H9 (cell line): Measurements from ENCODE around the gene WDR33. TPM values are rescaled to one million over a fixed set of nuclear protein-coding genes. Genes with fewer than 3 reads are reported as not detected.

Source experiments
- DNase-seq: peaks from one replicate; pipeline ENCODE4 v3.0.0-alpha.2; 2017
- H2AFZ ChIP-seq: one replicate; pipeline ENCODE4 v1.6.1; 2013; ENCODE audit warnings: mild to moderate bottlenecking, low read length, control low read depth, moderate library complexity
- H2AK5ac ChIP-seq: 2 replicates; pipeline ENCODE4 v1.6.1; 2013; ENCODE audit warnings: low read length, control low read depth, mixed read lengths; ENCODE audit not compliant: insufficient read length
- H2BK120ac ChIP-seq: one replicate; pipeline ENCODE4 v1.6.1; 2013; ENCODE audit warnings: low read depth, mild to moderate bottlenecking, low read length, control low read depth, inconsistent platforms; ENCODE audit not compliant: poor library complexity, severe bottlenecking
- H2BK12ac ChIP-seq: 2 replicates; pipeline ENCODE4 v1.6.1; 2013; ENCODE audit warnings: low read length, control low read depth, mixed read lengths, low read depth; ENCODE audit not compliant: insufficient read length
- H2BK15ac ChIP-seq: 2 replicates; pipeline ENCODE4 v1.6.1; 2013; ENCODE audit warnings: low read depth, low read length, control low read depth
- H2BK20ac ChIP-seq: one replicate; pipeline ENCODE4 v1.6.1; 2013; ENCODE audit warnings: low read depth, mild to moderate bottlenecking, low read length, control low read depth, inconsistent platforms; ENCODE audit not compliant: poor library complexity, severe bottlenecking
- H2BK5ac ChIP-seq: 2 replicates; pipeline ENCODE4 v1.6.1; 2013; ENCODE audit warnings: low read length, control low read depth, mixed read lengths; ENCODE audit not compliant: insufficient read length
- H3K14ac ChIP-seq: 2 replicates; pipeline ENCODE4 v1.6.1; 2013; ENCODE audit warnings: low read length, control low read depth; ENCODE audit not compliant: insufficient read depth
- H3K18ac ChIP-seq: 2 replicates; pipeline ENCODE4 v1.6.1; 2013; ENCODE audit warnings: low read depth, mild to moderate bottlenecking, mixed read lengths, low read length, control low read depth; ENCODE audit not compliant: insufficient read length
- H3K23ac ChIP-seq: 2 replicates; pipeline ENCODE4 v1.6.1; 2013; ENCODE audit warnings: low read length, control low read depth, mixed read lengths, low read depth; ENCODE audit not compliant: insufficient read length
- H3K23me2 ChIP-seq: 2 replicates; pipeline ENCODE4 v1.6.1; 2013; ENCODE audit warnings: low read depth, mild to moderate bottlenecking, mixed read lengths, low read length, control low read depth; ENCODE audit not compliant: insufficient read length, poor library complexity, severe bottlenecking
- H3K27ac ChIP-seq: 2 replicates; pipeline ENCODE4 v1.5.1; 2013; ENCODE audit warnings: low read length, control low read depth, mixed read lengths, low read depth; ENCODE audit not compliant: insufficient read length
- H3K27me3 ChIP-seq: 2 replicates; pipeline ENCODE4 v1.6.1; 2013; ENCODE audit warnings: low read length, control low read depth, inconsistent platforms; ENCODE audit not compliant: insufficient read depth
- H3K4ac ChIP-seq: 2 replicates; pipeline ENCODE4 v1.6.1; 2013; ENCODE audit warnings: low read depth, mild to moderate bottlenecking, control low read depth, inconsistent platforms, low read length, moderate library complexity
- H3K4me1 ChIP-seq: 2 replicates; pipeline ENCODE4 v1.6.1; 2013; ENCODE audit warnings: low read length, control low read depth, inconsistent platforms; ENCODE audit not compliant: insufficient read depth
- H3K4me2 ChIP-seq: 2 replicates; pipeline ENCODE4 v1.6.1; 2013; ENCODE audit warnings: low read length, control low read depth, mixed read lengths; ENCODE audit not compliant: insufficient read length, insufficient read depth
- H3K56ac ChIP-seq: 2 replicates; pipeline ENCODE4 v1.6.1; 2013; ENCODE audit warnings: low read depth, mild to moderate bottlenecking, mixed read lengths, low read length, control low read depth; ENCODE audit not compliant: insufficient read length
- H3K79me1 ChIP-seq: 2 replicates; pipeline ENCODE4 v1.6.1; 2013; ENCODE audit warnings: low read depth, mild to moderate bottlenecking, moderate library complexity, low read length, control low read depth, inconsistent platforms; ENCODE audit not compliant: insufficient read depth, poor library complexity, severe bottlenecking
- H3K79me2 ChIP-seq: 2 replicates; pipeline ENCODE4 v1.6.1; 2013; ENCODE audit warnings: low read length, control low read depth, inconsistent platforms; ENCODE audit not compliant: insufficient read depth
- H3K9ac ChIP-seq: 2 replicates; pipeline ENCODE4 v1.6.1; 2013; ENCODE audit warnings: low read length, control low read depth, mixed read lengths; ENCODE audit not compliant: insufficient read length; ENCODE audit errors: extremely low read depth
- H3K9me3 ChIP-seq: one replicate; pipeline ENCODE4 v1.6.1; 2013; ENCODE audit warnings: low read depth, low read length, inconsistent platforms; ENCODE audit not compliant: control insufficient read depth
- H3T11ph ChIP-seq: one replicate; pipeline ENCODE4 v1.6.1; 2013; ENCODE audit warnings: mild to moderate bottlenecking, low read length, control low read depth, inconsistent platforms
- H4K20me1 ChIP-seq: one replicate; pipeline ENCODE4 v1.6.1; 2013; ENCODE audit not compliant: control insufficient read depth, insufficient read length, insufficient read depth
- H4K5ac ChIP-seq: 2 replicates; pipeline ENCODE4 v1.6.1; 2013; ENCODE audit warnings: low read depth, mild to moderate bottlenecking, mixed read lengths, low read length, control low read depth; ENCODE audit not compliant: insufficient read length
- H4K8ac ChIP-seq: replicated peaks from 2 replicates; pipeline ENCODE4 v1.6.1; 2013; ENCODE audit warnings: low read length, control low read depth, mixed read lengths, low read depth; ENCODE audit not compliant: insufficient read length
- H4K91ac ChIP-seq: 2 replicates; pipeline ENCODE4 v1.6.1; 2013; ENCODE audit warnings: low read depth, mild to moderate bottlenecking, moderate library complexity, mixed read lengths, low read length, control low read depth; ENCODE audit not compliant: insufficient read length
- H3K27ac Mint-ChIP-seq, 3 experiments: 2 replicates in 2 of 3; 3 replicates in 1 of 3; pipeline ENCODE4 v1.8.0; 2020 to 2021; ENCODE audit warnings: mixed read lengths in 3 of 3, mild to moderate bottlenecking in 1 of 3, moderate library complexity in 1 of 3
- H3K27me3 Mint-ChIP-seq: 2 replicates; pipeline ENCODE4 v1.8.0; 2021; ENCODE audit warnings: low read depth, mild to moderate bottlenecking, moderate library complexity, mixed read lengths
- H3K36me3 Mint-ChIP-seq, 3 experiments: 2 replicates in 2 of 3; 3 replicates in 1 of 3; pipeline ENCODE4 v1.8.0; 2020 to 2021; ENCODE audit warnings: low read depth in 3 of 3, mixed read lengths in 3 of 3; ENCODE audit not compliant: insufficient read depth in 1 of 3
- H3K4me1 Mint-ChIP-seq, 2 experiments: 2 replicates each; pipeline ENCODE4 v1.8.0; 2020; ENCODE audit warnings: mixed read lengths in 2 of 2
- H3K4me3 Mint-ChIP-seq, 2 experiments: 2 replicates in 1 of 2; 3 replicates in 1 of 2; pipeline ENCODE4 v1.8.0; 2020 to 2021; ENCODE audit warnings: mild to moderate bottlenecking in 2 of 2, mixed read lengths in 2 of 2, moderate library complexity in 1 of 2
- H3K9me3 Mint-ChIP-seq, 2 experiments: 2 replicates in 1 of 2; 3 replicates in 1 of 2; pipeline ENCODE4 v1.8.0; 2020; ENCODE audit warnings: mild to moderate bottlenecking in 2 of 2, mixed read lengths in 2 of 2, moderate library complexity in 1 of 2
- WGBS: extraction: QIAGEN DNeasy Blood & Tissue Kit; methylation state at CpG from one replicate; pipeline ENCODE4 v1.1.7; 2013; ENCODE audit warnings: missing lambda C conversion rate, low lambda C conversion rate, mixed read lengths; ENCODE audit not compliant: insufficient read length; ENCODE audit errors: extremely low coverage; 5-methylcytosine and 5-hydroxymethylcytosine counted together
- total RNA-seq: library from RNA; stranded (reverse); gene quantifications from 2 replicates; pipeline ENCODE4 v1.2.1, GENCODE V29; 2021
- TF ChIP-seq, protein P1 (sequence below): fragments of 200-600 bp; sonication (generic); conservative IDR thresholded peaks from 3 replicates; pipeline ENCODE4 v1.8.0; 2021; ENCODE audit warnings: antibody characterized with exemption, mild to moderate bottlenecking

The WDR33 gene
- total RNA-seq, 1 experiment from 2014 or later: 86.0 TPM

GRCh38 chr2:127663566-127664064 lies 147.4 kb downstream of the WDR33 start:
- Histone ChIP-seq H3K14ac (no peak overlapping the region), H3K18ac (no peak overlapping the region), H3T11ph (no peak overlapping the region), H3K56ac (no peak overlapping the region), H3K4me1 (no peaks in the 10 kb centered on the region), H3K4ac (no peak overlapping the region), H2AFZ (no peak overlapping the region), H3K23me2 (peaks cover 4% of the 10 kb centered on the region), H2BK12ac (no peak overlapping the region), H4K8ac (no peak overlapping the region), H3K27ac (no peak overlapping the region), H3K23ac (no peak overlapping the region), H3K9ac (no peak overlapping the region), H3K27me3 (peaks cover 14% of the 10 kb centered on the region; the same call in 1 of the 2 replicates), H2BK120ac (no peak overlapping the region), H3K79me2 (0 out of 2 replicates have a peak, but pooled peaks cover 2% of the 10 kb centered on the region), H3K9me3 (no peaks in the 10 kb centered on the region), H3K4me2 (no peak overlapping the region), H2BK20ac (no peak overlapping the region), H4K5ac (no peak overlapping the region), H2AK5ac (no peak overlapping the region), H3K79me1 (no peaks in the 10 kb centered on the region), H4K91ac (no peak overlapping the region), H2BK15ac (no peak overlapping the region), H2BK5ac (no peak overlapping the region), H4K20me1 (no peaks in the 10 kb centered on the region)
- H3K27me3 Mint-ChIP-seq: peaks cover 53% of the 10 kb centered on the region
- no peak for DNase-seq
- TF ChIP-seq, protein P1, sequence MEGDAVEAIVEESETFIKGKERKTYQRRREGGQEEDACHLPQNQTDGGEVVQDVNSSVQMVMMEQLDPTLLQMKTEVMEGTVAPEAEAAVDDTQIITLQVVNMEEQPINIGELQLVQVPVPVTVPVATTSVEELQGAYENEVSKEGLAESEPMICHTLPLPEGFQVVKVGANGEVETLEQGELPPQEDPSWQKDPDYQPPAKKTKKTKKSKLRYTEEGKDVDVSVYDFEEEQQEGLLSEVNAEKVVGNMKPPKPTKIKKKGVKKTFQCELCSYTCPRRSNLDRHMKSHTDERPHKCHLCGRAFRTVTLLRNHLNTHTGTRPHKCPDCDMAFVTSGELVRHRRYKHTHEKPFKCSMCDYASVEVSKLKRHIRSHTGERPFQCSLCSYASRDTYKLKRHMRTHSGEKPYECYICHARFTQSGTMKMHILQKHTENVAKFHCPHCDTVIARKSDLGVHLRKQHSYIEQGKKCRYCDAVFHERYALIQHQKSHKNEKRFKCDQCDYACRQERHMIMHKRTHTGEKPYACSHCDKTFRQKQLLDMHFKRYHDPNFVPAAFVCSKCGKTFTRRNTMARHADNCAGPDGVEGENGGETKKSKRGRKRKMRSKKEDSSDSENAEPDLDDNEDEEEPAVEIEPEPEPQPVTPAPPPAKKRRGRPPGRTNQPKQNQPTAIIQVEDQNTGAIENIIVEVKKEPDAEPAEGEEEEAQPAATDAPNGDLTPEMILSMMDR: no peak
- H3K27ac Mint-ChIP-seq: no peak overlapping the region
- H3K4me1 Mint-ChIP-seq: peaks cover 3 to 4% of the 10 kb centered on the region in 2 experiments; a peak in 2 of 4 replicates
- H3K4me3 Mint-ChIP-seq: peak overlapping the region; percentile 19 to 44; a peak in 4 of 5 replicates
- peaks cover 0 to 2% (median 0%) of the 10 kb centered on the region in 3 experiments; a peak in 3 of 7 replicates for H3K36me3 Mint-ChIP-seq
- no peaks in the 10 kb centered on the region for H3K9me3 Mint-ChIP-seq
- WGBS: no CpG with 5 or more reads among the region's 6 CpGs
